Activated T-cell treated with anti-CD3 and anti-CD28 coated beads for 1 hour (primary cell): ENCODE data around the gene ETNK2.
"Not testable (repeated sequence)": the region's sequence is repeated elsewhere in the genome, so short reads cannot be mapped to it uniquely, and the experiment has no call there.

Source experiments
- DNase-seq: peaks from one replicate; pipeline ENCODE4 v3.0.0-alpha.2; 2020; ENCODE audit warnings: low read depth

Gene ETNK2

DNA sequence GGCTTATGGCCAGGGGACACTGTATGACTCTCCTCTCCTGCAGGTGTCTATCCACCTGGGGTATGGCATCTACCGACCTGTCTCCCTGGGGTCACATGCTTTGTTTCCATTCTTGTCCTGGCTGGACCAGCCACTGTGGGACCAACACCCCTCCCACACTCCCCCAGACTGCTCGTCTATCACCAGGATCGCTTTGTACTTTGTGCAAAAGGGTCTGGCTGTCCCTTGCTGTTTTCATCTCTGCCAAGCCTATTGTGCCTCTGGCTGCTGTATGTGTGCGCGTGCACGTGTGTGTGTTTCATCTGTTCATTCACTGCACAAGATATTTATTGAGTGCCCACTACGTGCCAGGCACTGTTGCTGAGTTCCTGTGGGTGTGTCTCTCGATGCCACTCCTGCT, 25.5 kb downstream of the ETNK2 start:
- no peak for DNase-seq

DNA sequence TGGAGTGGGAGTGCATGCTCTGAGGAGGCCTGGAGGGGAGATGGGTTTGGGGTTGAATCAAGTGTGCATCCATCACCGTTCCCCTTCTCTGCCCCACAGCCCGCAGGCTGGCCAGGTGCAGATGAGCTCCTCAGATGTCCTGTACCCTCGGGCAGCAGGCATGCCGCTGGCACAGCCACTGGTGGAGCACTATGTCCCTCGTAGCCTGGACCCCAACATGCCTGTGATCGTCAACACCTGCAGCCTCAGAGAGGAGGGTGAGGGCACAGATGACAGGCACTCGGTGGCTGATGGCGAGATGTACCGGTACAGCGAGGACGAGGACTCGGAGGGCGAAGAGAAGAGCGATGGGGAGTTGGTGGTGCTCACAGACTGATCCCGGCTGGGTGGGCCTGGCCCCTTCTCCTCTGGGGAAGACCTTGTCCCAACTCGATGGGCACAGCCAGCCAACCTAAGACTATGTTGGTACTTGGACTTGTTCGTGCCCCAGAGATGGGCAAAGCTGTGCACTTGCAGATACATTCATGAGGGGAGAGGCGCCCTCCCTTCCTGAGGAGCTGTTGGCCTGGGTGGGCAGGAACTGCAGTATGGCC, 26.0 kb downstream of the ETNK2 start:
- DNase-seq = no peak

DNA sequence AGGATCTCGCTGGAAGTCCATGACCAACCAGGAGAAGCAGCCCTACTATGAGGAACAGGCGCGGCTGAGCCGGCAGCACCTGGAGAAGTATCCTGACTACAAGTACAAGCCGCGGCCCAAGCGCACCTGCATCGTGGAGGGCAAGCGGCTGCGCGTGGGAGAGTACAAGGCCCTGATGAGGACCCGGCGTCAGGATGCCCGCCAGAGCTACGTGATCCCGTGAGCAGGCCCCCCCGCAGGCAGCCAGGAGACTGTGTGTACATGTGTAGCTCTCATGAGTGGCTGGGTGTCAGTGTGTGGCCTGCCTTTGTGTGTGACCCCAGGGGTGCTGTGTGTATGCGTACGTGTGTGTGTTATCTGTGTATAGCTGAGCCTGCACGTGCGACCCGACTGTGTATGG, 27.2 kb downstream of the ETNK2 start:
- DNase-seq = no peak

DNA sequence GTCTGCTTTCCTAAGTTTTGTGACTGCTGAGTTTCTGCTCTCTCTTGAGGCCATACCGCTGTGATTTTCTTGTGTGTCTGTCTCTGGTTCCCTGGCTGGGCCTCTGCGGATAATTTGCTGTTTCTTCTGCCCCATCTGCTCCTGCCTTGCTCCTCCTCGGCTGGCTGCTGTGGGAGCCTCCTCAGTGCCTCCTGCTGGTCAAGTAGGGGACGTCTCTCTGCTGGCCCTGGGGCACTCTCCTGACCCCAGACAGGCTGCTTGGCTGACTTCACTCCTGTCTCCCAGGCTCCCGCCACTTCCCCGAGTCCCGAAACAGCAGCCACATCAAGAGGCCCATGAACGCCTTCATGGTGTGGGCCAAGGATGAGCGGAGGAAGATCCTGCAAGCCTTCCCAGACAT, 28.5 kb downstream of the ETNK2 start:
- DNase-seq = no peak

DNA sequence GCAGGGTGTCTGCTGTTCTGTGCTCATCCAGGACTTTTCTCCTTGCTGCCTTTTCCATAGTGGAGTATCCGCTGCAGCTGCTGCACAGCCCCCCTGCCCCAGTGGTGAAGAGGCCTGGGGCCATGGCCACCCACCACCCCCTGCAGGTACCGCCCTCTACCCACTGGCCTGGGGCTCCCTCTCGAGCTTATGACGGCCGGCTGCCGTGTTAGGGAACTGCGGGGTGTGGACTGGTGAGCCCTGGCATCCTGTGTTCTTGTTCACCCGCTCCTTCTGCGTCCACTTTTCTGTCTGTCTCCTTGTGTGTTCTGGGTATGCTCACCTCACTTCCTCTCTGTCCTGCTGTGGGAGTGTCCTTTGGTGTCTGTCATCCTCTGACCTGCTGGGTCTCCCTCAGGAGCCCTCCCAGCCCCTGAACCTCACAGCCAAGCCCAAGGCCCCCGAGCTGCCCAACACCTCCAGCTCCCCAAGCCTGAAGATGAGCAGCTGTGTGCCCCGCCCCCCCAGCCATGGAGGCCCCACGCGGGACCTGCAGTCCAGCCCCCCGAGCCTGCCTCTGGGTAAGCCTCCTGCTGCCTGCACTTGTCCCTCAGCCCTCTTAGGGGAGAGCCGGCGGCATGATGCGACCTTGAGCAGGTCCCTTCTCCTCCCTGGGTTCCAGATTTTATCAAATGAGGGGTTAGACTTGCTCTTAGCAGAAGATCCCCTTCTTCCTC, 29.8 kb downstream of the ETNK2 start:
- DNase-seq = no peak

DNA sequence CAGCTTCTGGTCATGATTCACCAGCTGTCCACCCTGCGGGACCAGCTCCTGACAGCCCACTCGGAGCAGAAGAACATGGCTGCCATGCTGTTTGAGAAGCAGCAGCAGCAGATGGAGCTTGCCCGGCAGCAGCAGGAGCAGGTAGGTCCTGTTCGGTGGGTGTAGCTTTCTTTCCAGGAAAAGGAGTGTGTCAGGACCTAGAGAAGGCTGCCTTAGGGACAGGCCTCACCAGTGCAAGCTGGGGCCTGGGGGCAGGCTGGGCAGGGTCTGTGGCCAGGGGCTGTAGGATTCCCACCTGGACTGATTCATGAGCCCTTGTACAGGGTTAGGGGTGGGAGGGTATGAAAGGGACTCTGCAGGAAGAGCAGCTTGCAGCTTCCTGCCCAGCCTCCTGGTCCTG, 35.3 kb downstream of the ETNK2 start:
- DNase-seq = no peak

DNA sequence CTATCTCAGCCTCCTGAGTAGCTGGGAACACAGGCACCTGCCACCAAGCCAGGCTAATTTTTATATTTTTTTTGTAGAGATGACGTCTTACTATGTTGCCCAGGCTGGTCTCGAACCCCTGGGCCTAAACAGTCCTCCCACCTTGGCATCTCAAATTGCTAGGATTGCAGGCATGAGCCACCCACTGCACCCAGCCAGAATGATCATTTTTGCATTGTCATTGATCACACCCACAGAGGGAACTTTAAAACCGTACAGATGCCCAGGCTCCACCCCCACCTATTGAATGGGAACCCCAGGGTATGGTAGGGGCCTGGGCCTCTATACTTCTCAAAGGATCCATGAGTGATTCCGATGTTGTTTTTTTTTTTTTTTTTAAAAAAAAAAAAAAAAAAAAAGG, 36.7 kb downstream of the ETNK2 start:
- no peak for DNase-seq

DNA sequence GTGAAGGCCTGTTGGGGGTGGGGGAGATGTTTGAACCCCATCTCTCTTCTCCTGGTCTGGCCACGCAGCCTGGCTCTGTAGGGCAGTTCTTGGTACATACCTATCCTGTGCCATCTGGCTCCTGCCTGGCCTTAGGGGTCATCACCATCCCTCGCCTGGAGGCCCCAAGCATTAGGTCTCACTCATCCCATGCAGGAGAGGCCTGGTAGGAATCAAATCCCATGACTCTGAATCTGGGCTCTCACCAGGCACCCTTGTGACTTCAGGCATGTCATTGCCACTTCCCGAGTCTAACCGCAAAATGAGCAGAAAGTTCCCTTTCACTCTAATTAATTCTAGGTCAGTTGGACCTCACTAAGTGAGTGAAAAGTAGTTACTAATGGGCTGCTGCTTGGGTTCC, 37.2 kb downstream of the ETNK2 start:
- no peak for DNase-seq

DNA sequence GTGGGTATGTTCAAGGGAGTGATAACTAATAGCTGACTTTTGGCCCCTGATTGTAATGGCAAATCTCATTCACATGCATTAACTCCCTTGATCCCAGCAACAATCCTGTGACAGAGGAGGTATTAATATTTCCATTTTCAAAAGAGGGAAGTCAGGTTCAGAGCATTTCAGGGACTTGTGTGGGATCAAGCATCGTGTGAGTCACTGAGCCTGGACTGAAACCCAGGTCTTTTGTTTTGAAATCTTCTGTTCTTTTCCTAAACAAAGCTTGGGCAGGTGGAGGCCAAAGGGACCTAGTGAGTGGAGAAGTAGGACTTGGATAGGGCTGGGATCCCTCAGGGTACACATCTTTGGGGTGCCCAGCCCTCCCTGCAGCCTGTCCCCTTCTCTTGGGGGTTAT, 37.9 kb downstream of the ETNK2 start:
- DNase-seq = no peak

DNA sequence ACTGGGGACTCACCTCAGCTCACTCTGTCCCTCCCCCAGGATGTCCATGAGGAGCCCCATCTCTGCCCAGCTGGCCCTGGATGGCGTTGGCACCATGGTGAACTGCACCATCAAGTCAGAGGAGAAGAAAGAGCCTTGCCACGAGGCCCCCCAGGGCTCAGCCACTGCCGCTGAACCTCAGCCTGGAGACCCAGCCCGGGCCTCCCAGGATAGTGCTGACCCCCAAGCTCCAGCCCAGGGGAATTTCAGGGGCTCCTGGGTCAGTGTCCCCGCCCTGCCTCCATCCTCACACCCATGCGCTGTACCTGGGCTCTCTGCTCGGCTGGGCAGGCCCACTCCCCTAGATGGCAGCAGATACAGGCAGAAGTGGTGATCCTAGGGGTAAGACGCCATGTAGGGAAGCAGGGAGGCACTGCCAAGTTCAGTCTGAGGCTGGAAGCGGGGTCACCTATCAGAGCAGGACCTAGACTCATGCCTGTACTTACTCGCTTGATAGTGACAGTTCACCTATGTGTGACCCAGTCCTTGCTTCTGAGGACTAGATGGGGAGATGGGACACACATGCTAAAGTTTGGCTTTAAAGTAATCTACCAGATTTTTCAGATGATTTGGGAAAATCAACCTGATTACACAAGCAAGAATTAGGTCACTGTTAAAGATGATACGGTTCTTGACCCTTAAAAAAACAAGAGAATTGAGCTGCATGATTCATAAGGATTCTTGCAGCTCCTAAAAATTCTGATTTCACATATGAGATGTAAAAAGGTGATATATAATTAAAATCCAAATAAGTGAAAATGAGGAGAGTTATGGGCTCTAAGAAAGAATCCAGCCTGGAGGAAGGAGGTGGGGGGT, 38.7 kb downstream of the ETNK2 start:
- no peak for DNase-seq

DNA sequence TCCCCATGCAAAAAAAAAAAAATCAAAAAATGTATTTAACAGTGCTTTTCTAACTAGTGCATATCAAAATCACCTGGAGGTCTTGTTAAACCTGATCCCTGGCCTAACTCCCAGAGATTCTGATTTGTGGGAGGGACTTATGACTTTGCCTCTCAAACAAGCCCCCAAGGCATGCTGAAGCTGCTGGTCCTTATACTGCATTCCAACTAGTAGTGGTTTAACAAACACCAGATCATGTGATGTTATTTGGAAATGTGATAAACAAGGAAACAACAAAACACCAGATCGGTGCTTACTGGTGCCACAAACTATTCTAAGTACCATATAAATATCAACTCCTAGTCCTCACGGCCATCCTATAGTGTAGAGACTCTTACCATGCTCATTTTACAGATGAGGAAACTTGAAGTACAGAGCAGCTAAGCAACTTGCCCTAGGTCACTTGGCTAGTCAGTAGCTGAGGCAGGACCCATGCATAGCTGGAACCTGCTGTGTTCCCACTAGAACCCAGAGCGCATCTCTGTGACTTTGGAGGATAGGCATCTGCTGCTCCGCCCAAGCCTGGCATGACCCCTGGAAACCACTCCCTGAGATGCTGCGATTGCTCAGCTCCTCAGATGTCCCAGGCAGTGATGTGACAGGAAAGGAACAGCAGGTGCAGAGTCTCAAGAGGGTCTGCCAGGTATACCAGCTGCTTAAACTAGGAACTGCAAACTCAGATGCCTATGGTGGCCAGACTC, 40.8 kb downstream of the ETNK2 start:
- no peak for DNase-seq

DNA sequence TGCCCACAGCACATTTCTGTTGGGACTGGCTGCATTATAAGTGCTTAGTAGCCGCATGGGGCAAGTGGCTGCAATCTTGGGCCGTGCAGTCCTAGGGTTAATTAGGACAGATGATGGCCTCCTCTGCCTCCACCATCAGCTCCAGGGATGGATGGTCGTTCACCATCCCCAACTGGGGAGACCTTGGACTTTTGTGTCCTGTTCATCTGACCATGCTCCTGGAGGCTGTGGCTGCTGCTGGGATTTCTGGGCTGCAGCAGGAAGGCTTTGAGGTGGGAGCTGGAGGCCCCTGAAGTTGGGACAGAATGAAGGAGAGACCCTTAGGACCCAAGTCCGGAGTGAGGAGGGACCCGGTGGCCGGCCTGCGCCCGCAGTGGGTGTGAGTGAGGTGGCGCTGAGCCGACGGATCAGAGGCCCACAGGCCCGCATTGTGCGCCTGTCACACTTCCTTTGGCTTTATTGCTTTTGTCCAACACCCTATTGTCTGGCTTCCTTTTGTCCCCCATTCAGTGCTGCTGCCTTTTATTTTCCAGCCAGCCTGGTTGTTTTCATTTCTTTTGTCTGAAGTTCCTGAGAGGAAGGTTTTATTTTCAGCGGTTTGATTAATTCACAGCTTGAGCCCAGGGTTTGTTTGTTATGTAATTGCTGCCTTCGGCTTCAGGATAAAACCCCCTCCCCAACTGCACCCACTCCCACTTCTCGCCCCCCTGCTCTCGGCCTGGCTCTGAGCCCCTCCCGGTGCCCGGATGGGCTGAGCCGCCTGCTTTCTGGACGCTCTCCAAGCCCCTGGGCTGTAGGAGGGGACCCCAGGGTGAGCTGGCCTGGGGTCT, 43.3 kb downstream of the ETNK2 start:
- no peak for DNase-seq

DNA sequence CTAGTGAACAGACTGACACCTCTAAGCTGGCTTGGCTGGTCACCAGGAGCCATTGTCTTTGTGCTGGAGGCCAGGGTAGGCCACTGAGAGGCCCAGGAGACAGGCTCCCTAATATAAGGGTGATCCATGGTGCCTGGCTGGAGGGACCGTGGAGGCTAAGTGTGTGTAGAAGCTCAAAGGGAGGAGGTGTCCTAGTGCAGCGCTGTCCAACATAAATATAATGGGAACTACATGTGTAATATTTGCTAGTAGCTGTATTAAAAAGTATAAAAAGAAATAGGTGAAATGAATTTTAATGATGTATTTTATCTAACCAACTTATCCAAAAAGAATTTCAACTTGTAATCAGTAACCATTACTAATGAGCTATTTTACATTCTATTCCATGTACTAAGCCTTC, 44.0 kb downstream of the ETNK2 start:
- DNase-seq = no peak

DNA sequence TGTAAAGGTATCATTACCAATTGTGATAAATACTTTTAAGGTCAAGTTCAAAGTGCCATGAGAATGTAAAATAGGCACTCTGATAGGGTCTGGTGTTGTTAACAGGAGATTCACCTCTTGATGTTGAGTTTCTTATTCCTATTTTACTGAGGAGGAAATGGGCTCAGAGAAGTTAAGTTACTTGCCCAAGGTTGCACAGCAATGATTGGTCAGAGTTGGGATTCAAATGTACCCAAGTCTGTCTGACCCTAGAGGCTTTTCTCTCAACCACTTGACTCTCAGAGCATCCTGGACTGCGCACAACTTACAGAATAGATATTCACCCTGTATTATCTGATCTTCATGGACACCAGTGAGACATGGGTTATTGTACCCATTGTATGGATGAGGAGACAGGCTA, 45.0 kb downstream of the ETNK2 start:
- no peak for DNase-seq

DNA sequence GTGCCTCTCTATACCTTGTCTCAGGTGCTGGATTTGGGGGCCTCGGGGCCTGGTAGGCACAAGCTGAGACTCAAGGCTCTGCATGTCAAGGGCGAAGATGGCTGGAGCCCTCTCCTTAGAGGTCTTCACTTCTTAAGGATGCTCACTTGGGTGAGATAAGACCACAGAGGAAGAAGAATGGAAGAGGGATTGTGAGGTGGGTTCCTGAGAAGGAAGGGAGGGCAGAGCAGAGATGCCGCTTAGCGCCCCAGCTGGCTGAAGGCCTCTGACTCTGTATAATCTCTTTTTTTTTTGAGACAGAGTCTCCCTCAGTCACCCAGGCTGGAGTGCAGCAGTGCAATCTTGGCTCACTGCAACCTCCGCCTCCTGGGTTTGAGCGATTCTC, 46.7 kb downstream of the ETNK2 start:
- DNase-seq = no peak

DNA sequence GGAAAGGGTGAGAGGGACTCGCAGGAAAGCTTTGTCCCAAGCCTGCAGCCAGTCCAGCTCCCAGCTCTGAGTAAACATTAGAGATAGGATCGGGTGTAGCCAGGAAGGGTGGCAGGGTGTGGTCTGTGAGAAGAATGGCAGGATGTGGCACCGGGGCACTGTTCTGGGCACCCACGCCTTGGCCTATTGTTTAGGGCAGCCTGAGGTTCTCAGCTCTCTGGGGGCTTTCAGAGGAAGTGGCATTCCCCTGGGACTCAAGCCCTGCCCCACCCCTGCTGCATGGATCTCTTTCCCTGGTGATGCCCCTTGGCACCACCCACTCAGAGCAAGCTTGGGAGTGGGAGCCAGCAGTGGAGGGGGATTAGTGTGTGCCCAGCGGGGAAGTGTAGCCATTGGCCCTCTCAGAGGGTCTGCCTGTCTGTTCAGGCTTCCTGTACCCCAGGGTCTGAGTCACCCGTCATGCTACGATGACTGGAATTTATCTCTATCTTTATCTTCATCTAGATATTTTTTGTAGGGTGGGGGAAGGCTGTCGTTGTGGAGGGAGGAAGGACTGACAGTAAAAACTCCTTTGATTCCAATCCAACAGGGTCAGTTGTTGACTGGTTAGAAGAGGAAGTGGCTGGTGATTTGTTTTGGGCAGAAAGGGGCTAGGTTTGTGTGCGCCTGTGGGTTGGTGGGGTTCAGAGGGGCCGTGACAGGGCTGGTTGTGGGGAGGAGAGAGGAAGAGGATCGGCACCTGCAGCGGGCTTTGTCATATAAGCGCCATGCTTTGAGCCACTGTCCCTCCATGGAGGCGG, 47.3 kb downstream of the ETNK2 start:
- DNase-seq = no peak

DNA sequence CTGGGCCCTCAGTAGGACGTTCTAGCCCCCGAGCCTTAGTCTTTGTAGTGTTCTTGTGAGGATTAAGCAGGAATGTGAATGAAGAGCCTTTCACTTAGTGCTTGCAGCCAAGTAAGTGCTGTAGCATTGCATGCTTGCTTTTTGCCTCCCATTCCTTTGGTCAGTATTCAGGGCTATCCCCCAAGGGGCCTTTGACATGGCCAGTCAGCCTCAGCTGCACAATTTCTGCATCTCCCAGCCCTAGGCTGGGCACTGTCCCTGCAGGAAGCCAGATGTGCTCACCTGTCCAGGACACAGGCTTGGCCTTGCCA, 48.5 kb downstream of the ETNK2 start:
- DNase-seq = no peak

DNA sequence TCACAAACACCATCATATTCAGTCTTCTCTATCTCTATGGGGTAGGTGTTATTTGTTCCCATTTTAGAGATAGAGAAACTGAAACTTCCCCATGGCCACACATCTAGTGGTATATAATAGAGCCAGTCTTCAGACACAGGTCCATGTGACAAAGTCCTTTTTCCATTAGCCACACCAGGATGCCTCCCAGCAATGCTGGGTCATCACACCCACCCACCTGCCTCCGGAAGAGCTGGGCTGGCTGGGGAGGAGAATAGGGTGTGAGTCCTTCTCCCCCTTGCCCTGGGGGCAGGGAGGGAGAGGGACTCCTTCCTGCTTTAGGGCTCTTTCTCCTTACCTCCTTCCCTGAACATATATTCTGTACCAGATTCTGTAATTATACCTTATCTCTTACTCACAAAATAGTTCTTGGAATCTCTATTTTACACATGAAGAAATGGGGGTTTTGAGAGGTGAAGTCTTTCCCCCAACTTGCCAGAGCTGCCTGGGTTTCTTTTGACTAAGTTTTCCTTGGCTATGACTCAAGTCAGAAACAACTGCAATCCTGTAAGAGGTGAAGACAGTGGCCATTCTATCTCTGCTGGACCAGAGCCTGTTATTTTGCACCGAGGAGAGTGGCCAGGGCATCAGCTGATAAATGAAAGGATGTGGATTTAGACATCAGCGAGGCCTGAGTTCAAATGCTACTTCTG, 49.0 kb downstream of the ETNK2 start:
- no peak for DNase-seq

DNA sequence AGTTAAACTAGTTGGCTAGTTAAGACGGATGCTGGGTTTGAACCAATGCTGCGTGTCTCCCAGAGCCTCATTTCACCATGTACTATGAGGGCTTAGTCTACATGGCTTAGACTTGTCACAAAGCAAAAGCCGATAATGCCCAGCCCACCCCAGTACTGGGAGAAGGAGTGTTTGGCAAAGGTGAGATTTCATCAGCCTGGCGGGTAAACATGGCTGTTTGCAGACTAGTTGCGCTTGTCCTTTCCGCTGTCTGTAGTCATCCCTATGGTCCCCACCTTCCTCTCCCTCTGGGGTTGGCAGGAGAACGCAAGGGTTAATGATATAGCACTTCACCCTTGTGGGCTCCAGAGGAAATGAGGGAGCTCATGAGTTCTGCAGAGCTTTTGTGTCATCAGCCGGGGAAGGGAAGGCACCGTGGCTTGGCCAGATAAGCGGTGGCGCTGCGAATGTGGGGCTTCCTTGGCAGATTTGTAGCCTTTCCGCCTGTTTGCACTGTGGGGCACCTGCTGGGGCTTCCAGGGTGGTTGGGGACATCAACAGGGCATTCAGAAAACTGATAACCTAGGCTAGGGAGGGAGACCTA, 49.7 kb downstream of the ETNK2 start:
- no peak for DNase-seq

DNA sequence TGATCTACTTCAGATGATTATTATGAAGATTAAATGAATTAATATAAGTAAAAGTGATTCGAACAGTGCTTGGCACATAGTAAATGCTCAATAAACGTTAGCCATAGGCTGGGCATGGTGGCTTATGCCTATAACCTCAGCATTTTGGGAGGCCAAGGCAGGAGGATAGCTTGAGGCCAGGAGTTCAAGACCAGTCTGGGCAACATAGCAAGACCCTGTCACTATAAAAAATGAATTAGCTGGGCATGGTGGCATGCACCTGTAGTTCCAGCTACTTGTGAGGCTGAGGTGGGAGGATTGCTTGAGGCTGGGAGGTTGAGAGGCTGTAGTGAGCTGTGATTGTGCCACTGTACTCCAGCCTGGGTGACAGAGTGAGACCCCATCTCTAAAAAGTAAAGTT, 52.1 kb downstream of the ETNK2 start:
- not testable (repeated sequence) for DNase-seq
